ENCODE results near the gene CALCOCO2.

CALCOCO2 gene

GRCh38 chr17:48873696-48874443 is 43.0 kb downstream of the CALCOCO2 start:
- no peak for DNase-seq

DNA sequence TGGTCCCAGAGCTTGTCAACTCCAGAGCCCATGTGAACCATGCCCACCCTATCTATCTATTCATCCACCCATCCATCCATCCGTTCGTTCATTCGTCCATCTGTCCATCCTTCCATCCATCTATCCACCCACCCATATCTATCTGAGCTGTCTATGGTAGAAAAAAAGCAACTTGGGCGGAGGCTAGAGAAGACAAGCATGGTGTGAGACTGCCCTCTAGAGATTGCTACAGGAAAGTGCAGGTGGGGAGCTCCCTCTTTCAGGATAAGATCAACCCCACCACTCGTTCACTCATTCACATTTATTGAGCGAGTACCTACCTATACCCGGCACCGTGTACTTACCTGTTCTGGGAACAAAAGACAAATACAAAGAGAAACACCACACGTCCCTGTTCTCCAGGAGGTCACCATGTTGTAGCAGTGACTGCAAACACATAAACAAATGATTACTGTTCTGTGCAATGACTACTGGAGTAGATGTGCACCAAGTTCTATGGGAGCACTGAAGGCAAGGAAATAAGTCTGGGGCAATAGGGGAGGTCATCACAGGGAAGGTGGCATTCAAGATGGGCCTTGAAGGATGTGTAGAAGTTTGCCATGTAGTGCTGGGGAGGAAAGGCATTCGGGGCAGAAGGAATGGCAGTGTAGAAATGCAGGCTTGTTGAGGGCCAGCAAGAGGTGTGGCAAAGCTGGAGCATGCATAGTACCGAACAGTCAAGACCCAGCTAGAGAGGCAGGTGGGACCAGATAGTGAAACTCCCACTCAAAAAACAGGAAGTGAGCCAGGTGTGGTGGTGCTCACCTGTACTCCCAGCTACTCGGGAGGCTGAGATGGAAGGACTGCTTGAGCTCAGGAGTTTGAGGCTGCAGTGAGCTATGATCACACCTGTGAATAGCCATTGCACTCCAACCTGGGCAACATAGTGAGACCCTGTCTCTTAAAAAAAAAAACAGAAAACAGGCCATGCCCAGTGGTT is 48.4 kb downstream of the CALCOCO2 start:
- peak; percentile 47 for DNase-seq

DNA sequence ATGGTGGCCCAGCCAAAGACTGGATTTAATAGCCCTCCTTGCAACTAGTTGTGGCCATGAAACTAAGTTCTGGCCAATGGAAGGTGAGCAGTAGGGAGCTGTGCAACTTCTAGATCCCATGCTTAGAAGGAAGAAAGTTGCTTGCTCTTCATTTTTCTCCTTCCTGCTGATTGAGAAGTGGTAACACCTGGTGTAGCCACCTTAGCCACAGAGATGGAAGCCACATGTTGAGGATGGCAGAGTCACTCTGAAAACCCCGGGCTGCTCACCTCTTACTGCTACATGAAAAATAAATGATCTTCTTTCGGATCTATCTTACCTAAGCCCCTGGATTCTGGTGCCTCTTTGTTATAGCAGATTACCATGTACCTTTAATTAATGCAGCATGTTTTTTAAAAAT is 51.4 kb downstream of the CALCOCO2 start:
- no peak for DNase-seq

DNA sequence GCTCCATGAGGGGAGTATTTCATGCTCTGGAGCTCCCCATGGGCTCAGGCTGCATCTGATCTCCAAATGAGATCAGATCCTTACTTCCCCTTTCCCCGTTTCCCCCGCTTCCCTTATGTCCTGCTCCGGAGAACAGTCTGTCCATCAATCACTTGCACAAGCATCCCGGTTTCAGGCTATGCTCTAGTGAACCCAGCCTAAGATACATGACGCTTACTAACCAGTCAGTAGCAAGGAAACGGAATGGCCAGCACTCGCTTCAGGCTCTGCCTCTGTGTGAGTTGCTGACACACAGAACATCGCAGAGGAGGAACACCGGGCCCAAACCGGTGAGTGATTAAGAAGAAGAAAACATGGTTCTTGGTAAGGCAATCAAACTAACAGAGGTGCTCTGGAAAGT is 52.3 kb downstream of the CALCOCO2 start:
- DNase-seq, result no peak

DNA sequence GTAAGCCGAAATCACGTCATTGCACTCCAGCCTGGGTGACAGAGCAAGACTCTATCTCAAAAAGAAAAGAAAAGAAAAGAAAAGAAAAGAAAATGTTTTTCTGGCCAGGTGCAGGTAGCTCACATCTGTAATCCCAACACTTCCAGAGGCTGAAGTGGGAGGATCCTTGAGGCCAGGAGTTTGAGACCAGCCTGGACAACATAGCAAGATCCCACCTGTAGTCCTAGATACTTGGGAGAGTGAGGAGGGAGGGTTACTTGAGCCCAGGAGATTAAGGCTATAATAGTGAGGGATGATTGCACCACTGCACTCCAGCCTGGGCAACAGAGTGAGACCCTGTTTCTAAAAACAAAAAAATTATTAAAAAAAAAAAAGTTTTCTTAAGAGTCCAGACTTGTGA is 59.3 kb downstream of the CALCOCO2 start:
- DNase-seq, result no peak

DNA sequence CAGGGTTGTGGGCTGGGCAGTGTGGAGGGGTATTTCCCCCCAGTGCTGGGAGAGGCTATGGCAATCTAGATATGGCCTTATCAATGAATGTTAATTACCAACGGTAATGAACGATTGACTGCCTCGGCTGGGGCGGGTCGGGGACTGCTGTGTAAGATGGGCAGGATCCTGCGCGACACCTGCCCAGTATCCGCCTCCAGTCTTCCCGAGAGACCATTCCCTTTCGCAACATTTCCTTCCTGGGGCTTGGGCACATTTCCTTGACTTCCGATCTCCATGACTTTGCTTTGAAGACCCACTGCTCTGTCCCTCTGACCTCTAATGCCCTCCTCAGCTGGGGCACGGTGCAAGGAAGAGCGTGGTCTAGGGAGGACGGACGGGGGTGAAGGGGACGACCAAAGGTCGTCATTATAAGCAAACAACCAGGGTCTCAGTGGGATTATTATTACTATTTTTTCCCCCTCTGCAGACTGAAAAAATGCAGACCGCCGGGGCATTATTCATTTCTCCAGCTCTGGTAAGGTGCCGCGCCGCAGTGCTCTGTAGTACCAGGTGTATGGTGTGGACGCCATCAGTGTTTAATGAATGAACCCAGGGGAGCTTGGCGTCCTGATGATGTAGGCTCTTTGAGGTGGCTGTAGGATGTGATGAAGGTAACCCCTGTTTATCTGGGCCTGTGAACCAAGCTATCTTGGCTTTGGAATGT is 62.3 kb downstream of the CALCOCO2 start:
- DNase-seq, result no peak

DNA sequence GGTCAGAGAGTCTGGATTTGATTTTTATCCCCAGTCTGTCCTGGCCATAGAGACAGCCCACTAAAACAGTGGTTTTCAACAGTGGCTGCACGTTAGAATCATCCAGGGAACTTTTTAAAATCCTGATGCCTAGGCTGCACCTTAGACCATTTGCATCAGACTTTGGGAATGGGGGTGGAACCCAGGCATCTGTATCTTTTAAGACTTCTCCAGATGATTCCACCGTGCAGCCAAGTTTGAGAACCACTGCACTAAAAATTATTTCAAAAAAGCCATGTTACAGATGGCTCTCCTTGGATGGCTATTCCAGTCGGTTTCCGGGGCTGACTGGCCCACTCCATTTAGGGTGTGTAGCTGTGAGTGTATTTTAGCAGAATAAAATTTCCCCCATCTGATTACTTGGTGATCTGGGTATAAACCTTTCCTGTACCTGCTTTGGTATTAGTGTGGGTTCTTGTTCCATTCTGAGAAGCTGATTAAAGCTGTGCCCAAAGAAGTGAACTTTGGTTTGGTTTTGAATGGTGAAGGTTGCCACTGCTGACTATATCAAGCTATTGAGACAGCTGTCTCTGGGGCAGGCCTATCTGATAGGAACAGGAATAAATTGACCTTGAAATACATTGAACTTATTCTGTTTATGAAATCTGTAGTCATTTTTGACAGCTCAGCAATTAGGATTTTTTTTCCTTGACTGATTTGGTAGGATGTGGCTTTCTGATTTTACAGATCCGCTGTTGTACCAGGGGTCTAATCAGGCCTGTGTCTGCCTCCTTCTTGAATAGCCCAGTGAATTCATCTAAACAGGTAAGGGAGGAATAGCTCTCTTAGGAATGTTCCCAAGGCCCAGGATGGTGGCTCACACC is 63.0 kb downstream of the CALCOCO2 start:
- no peak for DNase-seq

GRCh38 chr17:48894886-48895285 is 64.1 kb downstream of the CALCOCO2 start:
- no peak for DNase-seq

- DNase-seq, result no peak
These were observed 70.4 kb downstream of the CALCOCO2 start for GRCh38 chr17:48901241-48901640.

- no peak for DNase-seq
These were observed 72.6 kb downstream of the CALCOCO2 start for GRCh38 chr17:48903401-48903800.

- DNase-seq, result no peak
These were observed 73.6 kb downstream of the CALCOCO2 start for GRCh38 chr17:48904428-48904827.

DNA sequence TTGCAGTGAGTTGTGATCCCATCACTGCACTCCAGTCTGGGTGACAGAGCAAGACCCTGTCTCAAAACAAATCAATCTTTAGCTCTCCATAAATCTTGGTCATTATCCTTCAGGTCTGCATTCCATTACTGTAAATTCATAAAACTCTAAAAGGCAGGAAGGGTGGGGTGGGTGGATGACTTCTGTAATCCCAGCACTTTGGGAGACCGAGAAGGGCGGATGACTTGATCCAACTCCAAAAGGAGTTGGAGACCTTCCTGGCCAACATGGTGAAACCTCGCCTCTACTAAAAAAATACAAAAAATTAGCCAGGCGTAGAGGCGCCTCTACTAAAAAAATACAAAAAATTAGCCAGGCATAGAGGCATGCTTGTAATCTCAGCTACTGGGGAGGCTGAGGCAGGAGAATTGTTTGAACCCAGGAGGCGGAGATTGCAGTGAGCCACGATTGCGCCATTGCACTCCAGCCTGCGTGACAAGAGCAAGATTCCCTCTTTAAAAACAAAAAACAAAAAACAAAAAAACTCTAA is 75.2 kb downstream of the CALCOCO2 start:
- DNase-seq, result no peak

DNA sequence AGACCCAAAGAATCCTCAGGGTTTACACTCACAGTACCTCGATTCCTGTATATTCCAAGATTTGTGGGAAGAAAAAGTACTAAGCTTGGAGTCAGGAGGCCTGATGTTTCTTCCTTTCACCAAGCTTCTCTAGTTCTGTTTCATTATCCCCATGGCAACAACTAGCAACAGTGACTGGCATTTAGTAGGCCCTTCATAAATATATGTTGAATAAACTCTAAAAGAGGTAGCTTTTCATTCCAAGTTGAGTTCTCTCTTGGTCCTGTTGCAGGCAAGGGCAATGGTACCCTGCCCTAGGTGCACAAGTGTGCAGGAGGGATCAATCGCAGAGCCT is 76.8 kb downstream of the CALCOCO2 start:
- DNase-seq, result no peak

DNA sequence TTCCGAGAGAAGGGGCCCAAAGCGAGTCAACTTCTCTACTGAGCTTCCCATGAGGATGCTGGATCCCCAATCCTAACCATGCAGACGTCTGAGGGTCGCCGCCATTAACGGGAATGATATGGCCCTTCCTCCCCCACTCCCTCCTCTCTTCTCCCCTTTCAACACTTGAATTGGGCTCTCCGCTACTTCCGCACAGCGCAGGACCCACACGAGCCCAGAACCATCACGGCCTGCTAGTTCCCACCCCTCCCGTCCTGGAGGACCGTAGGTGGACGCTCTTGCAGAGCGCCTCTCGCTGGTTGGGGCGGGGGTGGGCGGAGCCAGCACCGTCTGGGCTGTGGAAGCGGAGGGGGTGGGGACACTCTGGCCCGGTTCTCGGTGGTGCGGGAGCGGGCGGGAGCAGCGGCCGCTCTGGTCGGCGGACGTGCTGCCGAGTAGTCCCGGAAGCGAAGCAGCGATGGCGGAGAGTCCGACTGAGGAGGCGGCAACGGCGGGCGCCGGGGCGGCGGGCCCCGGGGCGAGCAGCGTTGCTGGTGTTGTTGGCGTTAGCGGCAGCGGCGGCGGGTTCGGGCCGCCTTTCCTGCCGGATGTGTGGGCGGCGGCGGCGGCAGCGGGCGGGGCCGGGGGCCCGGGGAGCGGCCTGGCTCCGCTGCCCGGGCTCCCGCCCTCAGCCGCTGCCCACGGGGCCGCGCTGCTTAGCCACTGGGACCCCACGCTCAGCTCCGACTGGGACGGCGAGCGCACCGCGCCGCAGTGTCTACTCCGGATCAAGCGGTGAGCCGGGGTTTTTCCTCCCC is 77.4 kb downstream of the CALCOCO2 start, which contains the start of gene UBE2Z:
Gene UBE2Z (plus strand): TSS at position 361 of the 797 bp plus-strand sequence. CDS start 97 bp downstream, at position 458.
- peak; percentile 84 for DNase-seq

DNA sequence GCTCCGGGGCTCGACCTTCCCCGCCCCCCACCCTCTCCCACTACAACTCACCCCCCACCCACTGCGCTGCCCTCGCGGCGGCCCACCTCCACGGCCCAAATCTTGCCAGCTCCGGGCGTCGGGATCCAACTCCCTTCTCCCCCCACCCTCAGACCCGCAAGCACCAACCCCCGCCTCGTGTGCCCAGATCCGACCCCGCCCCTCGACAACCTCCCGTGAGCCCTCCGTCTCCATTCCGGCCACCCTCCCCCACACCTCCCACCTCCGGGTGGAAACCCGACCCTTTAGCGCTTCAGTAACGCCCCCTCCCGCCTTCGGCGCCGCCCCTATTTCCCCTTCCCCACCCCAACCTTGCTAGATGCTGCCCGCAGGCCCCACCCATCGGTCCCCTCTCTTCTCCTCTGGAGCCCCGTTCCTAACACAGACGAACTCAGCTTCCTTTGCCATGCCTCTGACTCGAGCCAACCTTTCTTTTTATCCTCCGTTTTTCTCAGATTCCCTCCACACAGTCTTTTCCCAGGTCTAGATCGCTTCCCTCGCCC is 78.1 kb downstream of the CALCOCO2 start:
- DNase-seq, result peak; percentile 51

DNA sequence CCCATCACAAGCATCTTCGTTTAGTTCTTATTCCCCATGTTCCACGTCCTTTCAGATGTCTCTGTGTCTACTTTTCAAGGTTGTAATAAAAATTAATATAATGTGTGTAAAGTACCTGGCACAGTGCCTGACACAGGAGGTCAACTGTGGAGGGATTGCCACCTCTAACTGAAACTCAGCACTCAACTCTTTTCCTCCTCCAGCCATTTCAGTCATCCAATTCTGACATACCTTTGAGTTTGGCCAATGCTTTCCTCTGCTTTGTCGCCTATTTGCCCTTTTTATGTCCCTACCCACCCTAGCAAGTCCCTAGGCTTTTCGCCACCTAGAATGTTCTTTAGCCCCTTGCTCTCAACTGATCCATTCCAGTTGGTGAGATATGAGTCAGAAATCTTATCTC is 78.9 kb downstream of the CALCOCO2 start:
- no peak for DNase-seq

DNA sequence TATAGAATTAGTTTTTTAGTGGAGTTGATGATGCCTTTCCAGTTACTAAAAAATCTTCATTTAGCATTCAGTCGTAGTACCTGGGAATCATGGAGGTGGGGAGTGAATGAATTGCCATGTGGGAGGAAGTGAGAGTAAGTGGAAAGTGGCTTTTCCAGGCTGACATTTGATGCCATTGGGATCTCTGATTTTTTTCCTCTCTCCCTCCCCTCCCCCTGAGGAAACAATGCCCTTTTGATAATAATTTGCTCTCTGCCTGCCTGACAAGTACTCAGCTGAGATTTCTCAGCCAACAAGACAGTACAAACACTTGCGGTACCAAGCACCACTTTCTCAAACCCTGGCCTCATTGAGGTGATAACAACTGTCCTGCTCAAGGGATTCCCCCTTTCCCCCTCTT is 79.5 kb downstream of the CALCOCO2 start:
- DNase-seq, result no peak

- no peak for DNase-seq
These were observed 81.6 kb downstream of the CALCOCO2 start for GRCh38 chr17:48912476-48912875.
